ENCODE data around the gene SH2D3C.

SH2D3C gene

GRCh38 chr9:127790094-127790855 lies 11.8 kb upstream of the SH2D3C start:
- Histone ChIP-seq H3K4me1 (no peaks in the 10 kb centered on the region), H3K27ac (no peak overlapping the region), H2AFZ (no peak overlapping the region), H3K4me2 (ENCODE audit: low read length) (no peak overlapping the region), H3K9ac (no peak overlapping the region), H3K36me3 (ENCODE audit: control insufficient read depth, insufficient read depth, low read length) (no peaks in the 10 kb centered on the region), H3K4me3 (ENCODE audit: low read depth, low read length) (no peak overlapping the region), H3K27me3 (ENCODE audit: control insufficient read depth, insufficient read depth, low read length) (no peaks in the 10 kb centered on the region), H3K79me2 (peaks cover 3% of the 10 kb centered on the region), H3K9me3 (ENCODE audit: control insufficient read depth, low read length) (no peaks in the 10 kb centered on the region)
- TF ChIP-seq CTCF (IDR thresholded peaks at IDR 0.05): no peak

GRCh38 chr9:127789179-127789578 lies 10.7 kb upstream of the SH2D3C start:
- peaks cover 3% of the 10 kb centered on the region for H3K79me2 ChIP-seq
- no peak overlapping the region for H3K9ac ChIP-seq
- no peaks in the 10 kb centered on the region for H3K9me3 ChIP-seq (ENCODE audit: control insufficient read depth, low read length)
- no peak overlapping the region for H2AFZ ChIP-seq
- H3K27ac ChIP-seq: no peak overlapping the region
- no peak overlapping the region for H3K4me3 ChIP-seq (ENCODE audit: low read depth, low read length)
- no peaks in the 10 kb centered on the region for H3K27me3 ChIP-seq (ENCODE audit: control insufficient read depth, insufficient read depth, low read length)
- TF ChIP-seq CTCF (IDR thresholded peaks at IDR 0.05): no peak
- H3K36me3 ChIP-seq (ENCODE audit: control insufficient read depth, insufficient read depth, low read length): no peaks in the 10 kb centered on the region
- H3K4me1 ChIP-seq: no peaks in the 10 kb centered on the region
- no peak overlapping the region for H3K4me2 ChIP-seq (ENCODE audit: low read length)

- Histone ChIP-seq H3K4me3 (ENCODE audit: low read depth, low read length) (no peak overlapping the region), H3K4me2 (ENCODE audit: low read length) (no peak overlapping the region), H3K27me3 (ENCODE audit: control insufficient read depth, insufficient read depth, low read length) (no peaks in the 10 kb centered on the region), H3K36me3 (ENCODE audit: control insufficient read depth, insufficient read depth, low read length) (no peaks in the 10 kb centered on the region), H2AFZ (no peak overlapping the region), H3K9ac (no peak overlapping the region), H3K4me1 (no peaks in the 10 kb centered on the region), H3K79me2 (peaks cover 3% of the 10 kb centered on the region), H3K9me3 (ENCODE audit: control insufficient read depth, low read length) (no peaks in the 10 kb centered on the region), H3K27ac (no peak overlapping the region)
- TF ChIP-seq CTCF (IDR thresholded peaks at IDR 0.05): no peak
Observed at GRCh38 chr9:127788337-127789011, 10.0 kb upstream of the SH2D3C start.

- Histone ChIP-seq H2AFZ (no peak overlapping the region), H3K4me1 (no peaks in the 10 kb centered on the region), H3K4me3 (ENCODE audit: low read depth, low read length) (peak overlapping the region; percentile 98), H3K79me2 (peaks cover 3% of the 10 kb centered on the region), H3K9me3 (ENCODE audit: control insufficient read depth, low read length) (no peaks in the 10 kb centered on the region), H3K27ac (peak overlapping the region; percentile 83), H3K27me3 (ENCODE audit: control insufficient read depth, insufficient read depth, low read length) (no peaks in the 10 kb centered on the region), H3K9ac (no peak overlapping the region), H3K36me3 (ENCODE audit: control insufficient read depth, insufficient read depth, low read length) (no peaks in the 10 kb centered on the region), H3K4me2 (ENCODE audit: low read length) (peak overlapping the region; percentile 63)
- peak; percentile 27 for TF ChIP-seq CTCF (IDR thresholded peaks at IDR 0.05)
Observed at GRCh38 chr9:127786773-127787104, 8.3 kb upstream of the SH2D3C start.
